ENCODE measurements around the gene TBC1D30. TPM values are rescaled to one million over a fixed set of nuclear protein-coding genes. Genes with fewer than 3 reads are reported as not detected.

The TBC1D30 gene
- total RNA-seq, 3 donors from 2014 or later = 3.6 to 8.7 (median 7.4) TPM

DNA sequence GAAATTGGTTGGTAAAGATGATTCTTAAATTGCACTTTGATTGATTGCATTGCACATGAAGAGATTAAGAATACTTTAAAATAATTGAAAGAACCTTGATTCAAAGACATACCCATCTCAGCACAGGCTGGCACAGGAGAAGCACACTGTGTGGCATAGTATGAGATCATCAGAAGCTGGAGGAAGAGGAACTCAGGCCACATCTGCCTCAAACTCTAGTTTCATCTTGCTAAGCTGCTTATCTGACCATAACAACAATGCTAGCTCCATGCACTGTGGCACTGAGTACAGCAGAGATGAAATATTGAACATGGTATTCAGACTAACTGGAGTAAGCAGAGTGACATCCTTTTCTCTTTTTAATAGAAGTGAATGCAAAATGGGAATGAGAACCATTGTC is 99.1 kb downstream of the TBC1D30 start:
- no peak for ATAC-seq
- DNase-seq = no peak
- TF ChIP-seq, protein P1, sequence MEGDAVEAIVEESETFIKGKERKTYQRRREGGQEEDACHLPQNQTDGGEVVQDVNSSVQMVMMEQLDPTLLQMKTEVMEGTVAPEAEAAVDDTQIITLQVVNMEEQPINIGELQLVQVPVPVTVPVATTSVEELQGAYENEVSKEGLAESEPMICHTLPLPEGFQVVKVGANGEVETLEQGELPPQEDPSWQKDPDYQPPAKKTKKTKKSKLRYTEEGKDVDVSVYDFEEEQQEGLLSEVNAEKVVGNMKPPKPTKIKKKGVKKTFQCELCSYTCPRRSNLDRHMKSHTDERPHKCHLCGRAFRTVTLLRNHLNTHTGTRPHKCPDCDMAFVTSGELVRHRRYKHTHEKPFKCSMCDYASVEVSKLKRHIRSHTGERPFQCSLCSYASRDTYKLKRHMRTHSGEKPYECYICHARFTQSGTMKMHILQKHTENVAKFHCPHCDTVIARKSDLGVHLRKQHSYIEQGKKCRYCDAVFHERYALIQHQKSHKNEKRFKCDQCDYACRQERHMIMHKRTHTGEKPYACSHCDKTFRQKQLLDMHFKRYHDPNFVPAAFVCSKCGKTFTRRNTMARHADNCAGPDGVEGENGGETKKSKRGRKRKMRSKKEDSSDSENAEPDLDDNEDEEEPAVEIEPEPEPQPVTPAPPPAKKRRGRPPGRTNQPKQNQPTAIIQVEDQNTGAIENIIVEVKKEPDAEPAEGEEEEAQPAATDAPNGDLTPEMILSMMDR (IDR thresholded peaks at IDR 0.05) = no peak
- no peaks in the 10 kb centered on the region for H3K9me3 ChIP-seq
- H3K4me3 ChIP-seq = no peak overlapping the region
- intact Hi-C loops (cut with DNase I, micrococcal nuclease) = no loop called here
- no peaks in the 10 kb centered on the region for H3K36me3 ChIP-seq (ENCODE audit: low read depth)
- H3K4me1 ChIP-seq (ENCODE audit: low read depth) = no peaks in the 10 kb centered on the region

Other genes with a start within 250 kb of the TBC1D30 start
- gene RASSF3, start 214.2 kb upstream of the TBC1D30 start, total RNA-seq = 100 to 1,000 TPM in 1 of 3 donors, 10 to 100 TPM in 2; 88.0 to 331 (median 90.2) TPM
- gene GNS, start 65.2 kb upstream of the TBC1D30 start, total RNA-seq = 10 to 100 TPM; 57.4 to 79.2 (median 72.9) TPM